ENCODE data around the gene CLMN. TPM values are rescaled to one million over a fixed set of nuclear protein-coding genes. Genes with fewer than 3 reads are reported as not detected.
A peak's percentile ranks its signal among the peaks of the same experiment; 100 is the strongest.

Gene CLMN
- total and polyA plus RNA-seq, 2 experiments from 2014 or later: 3.2 to 5.7 TPM

DNA sequence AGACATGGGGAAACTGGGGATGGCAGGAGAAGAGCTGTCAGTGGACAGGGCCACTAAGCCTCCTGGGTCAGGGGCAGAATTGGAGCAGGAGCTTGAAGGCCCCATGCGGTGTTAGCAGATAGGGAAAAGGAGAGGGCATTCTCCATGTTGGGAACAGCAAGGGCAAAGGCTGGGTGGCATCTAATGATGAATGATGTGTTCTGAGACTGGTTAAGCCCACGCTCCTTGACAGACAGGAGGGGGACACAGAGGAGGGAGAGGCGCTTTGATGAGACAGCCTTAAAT is 63.0 kb downstream of the CLMN start:
- ATAC-seq (no peak), DNase-seq (ENCODE audit: low spot score) (no peak)
- Histone ChIP-seq H3K27me3 (ENCODE audit: insufficient read depth) (no peaks in the 10 kb centered on the region), H3K79me2 (replicated peaks; ENCODE audit: insufficient read depth) (no peaks in the 10 kb centered on the region), H3K4me3 (no peak overlapping the region), H3K27ac (ENCODE audit: low read depth) (no peak overlapping the region), H3K4me2 (no peak overlapping the region), H3K9me2 (ENCODE audit: insufficient read depth) (no peaks in the 10 kb centered on the region), H2AFZ (no peak overlapping the region), H4K20me1 (replicated peaks; ENCODE audit: insufficient read depth) (no peaks in the 10 kb centered on the region), H3K4me1 (ENCODE audit: insufficient read depth) (peaks cover 34% of the 10 kb centered on the region), H3K36me3 (ENCODE audit: insufficient read depth) (no peaks in the 10 kb centered on the region), H3F3A (replicated peaks; ENCODE audit: low read depth) (0 out of 2 replicates have a peak, but pooled peaks cover 2% of the 10 kb centered on the region)
- Mint-ChIP-seq H3K4me1 (peaks cover 42% of the 10 kb centered on the region), H3K4me3 (no peak overlapping the region), H3K36me3 (ENCODE audit: low read depth) (no peaks in the 10 kb centered on the region), H3K27me3 (ENCODE audit: insufficient read depth, low read depth, poor library complexity) (peaks cover 6% of the 10 kb centered on the region), H3K27ac (peak overlapping the region; percentile 3; the same call in 1 of the 2 replicates), H3K9me3 (no peaks in the 10 kb centered on the region)
- no peak for TF ChIP-seq POLR2AphosphoS5 (IDR thresholded peaks at IDR 0.05; ENCODE audit: low read depth)
- TF ChIP-seq ETS1 (IDR thresholded peaks at IDR 0.05): no peak
- TF ChIP-seq ZNF331 (CRISPR knock-in tag; IDR thresholded peaks at IDR 0.05; ENCODE audit: low read depth): no peak
- TF ChIP-seq JUNB (IDR thresholded peaks at IDR 0.05; ENCODE audit: unreplicated experiment): no peak
- TF ChIP-seq, protein P1, sequence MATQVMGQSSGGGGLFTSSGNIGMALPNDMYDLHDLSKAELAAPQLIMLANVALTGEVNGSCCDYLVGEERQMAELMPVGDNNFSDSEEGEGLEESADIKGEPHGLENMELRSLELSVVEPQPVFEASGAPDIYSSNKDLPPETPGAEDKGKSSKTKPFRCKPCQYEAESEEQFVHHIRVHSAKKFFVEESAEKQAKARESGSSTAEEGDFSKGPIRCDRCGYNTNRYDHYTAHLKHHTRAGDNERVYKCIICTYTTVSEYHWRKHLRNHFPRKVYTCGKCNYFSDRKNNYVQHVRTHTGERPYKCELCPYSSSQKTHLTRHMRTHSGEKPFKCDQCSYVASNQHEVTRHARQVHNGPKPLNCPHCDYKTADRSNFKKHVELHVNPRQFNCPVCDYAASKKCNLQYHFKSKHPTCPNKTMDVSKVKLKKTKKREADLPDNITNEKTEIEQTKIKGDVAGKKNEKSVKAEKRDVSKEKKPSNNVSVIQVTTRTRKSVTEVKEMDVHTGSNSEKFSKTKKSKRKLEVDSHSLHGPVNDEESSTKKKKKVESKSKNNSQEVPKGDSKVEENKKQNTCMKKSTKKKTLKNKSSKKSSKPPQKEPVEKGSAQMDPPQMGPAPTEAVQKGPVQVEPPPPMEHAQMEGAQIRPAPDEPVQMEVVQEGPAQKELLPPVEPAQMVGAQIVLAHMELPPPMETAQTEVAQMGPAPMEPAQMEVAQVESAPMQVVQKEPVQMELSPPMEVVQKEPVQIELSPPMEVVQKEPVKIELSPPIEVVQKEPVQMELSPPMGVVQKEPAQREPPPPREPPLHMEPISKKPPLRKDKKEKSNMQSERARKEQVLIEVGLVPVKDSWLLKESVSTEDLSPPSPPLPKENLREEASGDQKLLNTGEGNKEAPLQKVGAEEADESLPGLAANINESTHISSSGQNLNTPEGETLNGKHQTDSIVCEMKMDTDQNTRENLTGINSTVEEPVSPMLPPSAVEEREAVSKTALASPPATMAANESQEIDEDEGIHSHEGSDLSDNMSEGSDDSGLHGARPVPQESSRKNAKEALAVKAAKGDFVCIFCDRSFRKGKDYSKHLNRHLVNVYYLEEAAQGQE (IDR thresholded peaks at IDR 0.05; ENCODE audit: unreplicated experiment): no peak
- TF ChIP-seq EZH2phosphoT487 (IDR thresholded peaks at IDR 0.05; ENCODE audit: unreplicated experiment): no peak
- TF ChIP-seq STAT1 (IDR thresholded peaks at IDR 0.05; ENCODE audit: unreplicated experiment): no peak
- no peak for TF ChIP-seq CREB1 (CRISPR knock-in tag; IDR thresholded peaks at IDR 0.05; ENCODE audit: low read depth)
- no peak for TF ChIP-seq EZH2 (IDR thresholded peaks at IDR 0.05; ENCODE audit: low read depth, unreplicated experiment)
- TF ChIP-seq ZNF114 (CRISPR knock-in tag; IDR thresholded peaks at IDR 0.05): no peak
- TF ChIP-seq, protein P2, sequence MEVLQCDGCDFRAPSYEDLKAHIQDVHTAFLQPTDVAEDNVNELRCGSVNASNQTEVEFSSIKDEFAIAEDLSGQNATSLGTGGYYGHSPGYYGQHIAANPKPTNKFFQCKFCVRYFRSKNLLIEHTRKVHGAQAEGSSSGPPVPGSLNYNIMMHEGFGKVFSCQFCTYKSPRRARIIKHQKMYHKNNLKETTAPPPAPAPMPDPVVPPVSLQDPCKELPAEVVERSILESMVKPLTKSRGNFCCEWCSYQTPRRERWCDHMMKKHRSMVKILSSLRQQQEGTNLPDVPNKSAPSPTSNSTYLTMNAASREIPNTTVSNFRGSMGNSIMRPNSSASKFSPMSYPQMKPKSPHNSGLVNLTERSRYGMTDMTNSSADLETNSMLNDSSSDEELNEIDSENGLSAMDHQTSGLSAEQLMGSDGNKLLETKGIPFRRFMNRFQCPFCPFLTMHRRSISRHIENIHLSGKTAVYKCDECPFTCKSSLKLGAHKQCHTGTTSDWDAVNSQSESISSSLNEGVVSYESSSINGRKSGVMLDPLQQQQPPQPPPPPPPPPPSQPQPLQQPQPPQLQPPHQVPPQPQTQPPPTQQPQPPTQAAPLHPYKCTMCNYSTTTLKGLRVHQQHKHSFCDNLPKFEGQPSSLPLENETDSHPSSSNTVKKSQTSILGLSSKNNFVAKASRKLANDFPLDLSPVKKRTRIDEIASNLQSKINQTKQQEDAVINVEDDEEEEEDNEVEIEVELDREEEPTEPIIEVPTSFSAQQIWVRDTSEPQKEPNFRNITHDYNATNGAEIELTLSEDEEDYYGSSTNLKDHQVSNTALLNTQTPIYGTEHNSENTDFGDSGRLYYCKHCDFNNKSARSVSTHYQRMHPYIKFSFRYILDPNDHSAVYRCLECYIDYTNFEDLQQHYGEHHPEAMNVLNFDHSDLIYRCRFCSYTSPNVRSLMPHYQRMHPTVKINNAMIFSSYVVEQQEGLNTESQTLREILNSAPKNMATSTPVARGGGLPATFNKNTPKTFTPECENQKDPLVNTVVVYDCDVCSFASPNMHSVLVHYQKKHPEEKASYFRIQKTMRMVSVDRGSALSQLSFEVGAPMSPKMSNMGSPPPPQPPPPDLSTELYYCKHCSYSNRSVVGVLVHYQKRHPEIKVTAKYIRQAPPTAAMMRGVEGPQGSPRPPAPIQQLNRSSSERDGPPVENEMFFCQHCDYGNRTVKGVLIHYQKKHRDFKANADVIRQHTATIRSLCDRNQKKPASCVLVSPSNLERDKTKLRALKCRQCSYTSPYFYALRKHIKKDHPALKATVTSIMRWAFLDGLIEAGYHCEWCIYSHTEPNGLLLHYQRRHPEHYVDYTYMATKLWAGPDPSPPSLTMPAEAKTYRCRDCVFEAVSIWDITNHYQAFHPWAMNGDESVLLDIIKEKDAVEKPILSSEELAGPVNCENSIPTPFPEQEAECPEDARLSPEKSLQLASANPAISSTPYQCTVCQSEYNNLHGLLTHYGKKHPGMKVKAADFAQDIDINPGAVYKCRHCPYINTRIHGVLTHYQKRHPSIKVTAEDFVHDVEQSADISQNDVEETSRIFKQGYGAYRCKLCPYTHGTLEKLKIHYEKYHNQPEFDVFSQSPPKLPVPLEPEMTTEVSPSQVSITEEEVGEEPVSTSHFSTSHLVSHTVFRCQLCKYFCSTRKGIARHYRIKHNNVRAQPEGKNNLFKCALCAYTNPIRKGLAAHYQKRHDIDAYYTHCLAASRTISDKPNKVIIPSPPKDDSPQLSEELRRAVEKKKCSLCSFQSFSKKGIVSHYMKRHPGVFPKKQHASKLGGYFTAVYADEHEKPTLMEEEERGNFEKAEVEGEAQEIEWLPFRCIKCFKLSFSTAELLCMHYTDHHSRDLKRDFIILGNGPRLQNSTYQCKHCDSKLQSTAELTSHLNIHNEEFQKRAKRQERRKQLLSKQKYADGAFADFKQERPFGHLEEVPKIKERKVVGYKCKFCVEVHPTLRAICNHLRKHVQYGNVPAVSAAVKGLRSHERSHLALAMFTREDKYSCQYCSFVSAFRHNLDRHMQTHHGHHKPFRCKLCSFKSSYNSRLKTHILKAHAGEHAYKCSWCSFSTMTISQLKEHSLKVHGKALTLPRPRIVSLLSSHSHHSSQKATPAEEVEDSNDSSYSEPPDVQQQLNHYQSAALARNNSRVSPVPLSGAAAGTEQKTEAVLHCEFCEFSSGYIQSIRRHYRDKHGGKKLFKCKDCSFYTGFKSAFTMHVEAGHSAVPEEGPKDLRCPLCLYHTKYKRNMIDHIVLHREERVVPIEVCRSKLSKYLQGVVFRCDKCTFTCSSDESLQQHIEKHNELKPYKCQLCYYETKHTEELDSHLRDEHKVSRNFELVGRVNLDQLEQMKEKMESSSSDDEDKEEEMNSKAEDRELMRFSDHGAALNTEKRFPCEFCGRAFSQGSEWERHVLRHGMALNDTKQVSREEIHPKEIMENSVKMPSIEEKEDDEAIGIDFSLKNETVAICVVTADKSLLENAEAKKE (CRISPR knock-in tag; IDR thresholded peaks at IDR 0.05): no peak
- TF ChIP-seq NANOG (IDR thresholded peaks at IDR 0.05; ENCODE audit: borderline replicate concordance): no peak
